ENCODE measurements around the gene MLLT3.

- TF ChIP-seq CTCF (IDR thresholded peaks at IDR 0.05; ENCODE audit: low read length) (no peak), EZH2phosphoT487 (IDR thresholded peaks at IDR 0.05; ENCODE audit: low read length) (no peak)
Observed at GRCh38 chr9:20310024-20310423, 312.3 kb downstream of the MLLT3 start.

Data from MM.1S (cell line).